HCT116 (cell line): ENCODE data around the gene SNX4. TPM values are rescaled to one million over a fixed set of nuclear protein-coding genes. Genes with fewer than 3 reads are reported as not detected.

Source experiments
- ATAC-seq: fragments of 200-7000 bp; cut with Tn5 transposase; 2 replicates; pipeline ENCODE4 v1.9.1; 2020; ENCODE audit warnings: mild to moderate bottlenecking, moderate library complexity
- BruUV-seq: library from RNA; stranded (reverse); fragments of 400-500 nt; replicated peaks from 2 replicates; lab custom pipeline; 2021; lab: Mats Ljungman, UMichigan
- CTCF ChIA-PET: fragments of 300-600 bp; sonication (Branson Sonifier 250); formaldehyde crosslinking; loops from one replicate; lab custom pipeline; 2021; ENCODE audit warnings: antibody characterized with exemption; lab: Charles Lee
- POLR2A ChIA-PET: fragments of 300-600, 350-600 bp; sonication (Branson Sonifier 250); formaldehyde crosslinking; loops from one replicate; lab custom pipeline; 2021; ENCODE audit warnings: antibody characterized with exemption; lab: Charles Lee
- RAD21 ChIA-PET, 2 experiments: fragments of 300-600 bp; sonication (Branson Sonifier 250); formaldehyde crosslinking; loops; one replicate each; lab custom pipeline; 2023; ENCODE audit warnings: low total read pairs in 2 of 2; ENCODE audit not compliant: uncharacterized antibody in 2 of 2, unreplicated experiment in 2 of 2, low non-redundant PET in 1 of 2; lab: Charles Lee
- DNase-seq: peaks from one replicate; pipeline ENCODE4 v3.0.0-alpha.2; 2010; ENCODE audit warnings: low read depth, low spot score
- H2AFZ ChIP-seq: fragments of 200-600 bp; shearing (Covaris generic), sonication (generic); 2 replicates; pipeline ENCODE4 v1.6.1; 2017; ENCODE audit warnings: low read depth, mixed run types, mixed read lengths, antibody characterized with exemption, low read length; ENCODE audit not compliant: poor library complexity, severe bottlenecking
- H3K27ac ChIP-seq: 2 replicates; pipeline ENCODE4 v1.5.1; 2012; ENCODE audit warnings: low read depth, low read length
- H3K27me3 ChIP-seq: fragments of 200-600 bp; sonication (generic); 2 replicates; pipeline ENCODE4 v1.6.1; 2016; ENCODE audit warnings: mixed run types, low read length, mixed read lengths; ENCODE audit not compliant: insufficient read depth
- H3K36me3 ChIP-seq, 2 experiments: fragments of 200-500 bp in 1 of 2; fragments of 200-600 bp in 1 of 2; sonication (Bioruptor generic) in 1 of 2; sonication (generic) in 1 of 2; 2 replicates each; pipeline versions ENCODE4 v1.5.1 to v1.6.1; 2014 to 2016; ENCODE audit warnings: low read length in 2 of 2, inconsistent platforms in 1 of 2, mixed read lengths in 1 of 2, mixed run types in 1 of 2; ENCODE audit not compliant: insufficient read depth in 2 of 2, control insufficient read depth in 1 of 2
- H3K4me1 ChIP-seq, 2 experiments: fragments of 200-600 bp in 1 of 2; sonication (generic) in 1 of 2; 2 replicates each; pipeline versions ENCODE4 v1.5.1 to v1.6.1; 2012 to 2017; ENCODE audit warnings: low read length in 2 of 2, inconsistent platforms in 1 of 2, mild to moderate bottlenecking in 1 of 2, mixed read lengths in 1 of 2, mixed run types in 1 of 2, moderate library complexity in 1 of 2; ENCODE audit not compliant: insufficient read depth in 2 of 2, control insufficient read depth in 1 of 2
- H3K4me2 ChIP-seq: fragments of 200-600 bp; sonication (generic); 2 replicates; pipeline ENCODE4 v1.6.1; 2017; ENCODE audit warnings: mixed run types, low read length, mixed read lengths
- H3K4me3 ChIP-seq, 2 experiments: fragments of 200-600 bp in 1 of 2; sonication (generic) in 1 of 2; replicated peaks in 1 of 2; 2 replicates each; pipeline ENCODE4 v1.5.1; 2011 to 2016; ENCODE audit warnings: low read length in 2 of 2, control low read depth in 1 of 2, low read depth in 1 of 2, mild to moderate bottlenecking in 1 of 2, mixed read lengths in 1 of 2, mixed run types in 1 of 2
- H3K79me2 ChIP-seq: fragments of 200-600 bp; sonication (generic); 2 replicates; pipeline ENCODE4 v1.6.1; 2017; ENCODE audit warnings: mild to moderate bottlenecking, mixed run types, low read length, moderate library complexity, mixed read lengths; ENCODE audit not compliant: insufficient read depth
- H3K9ac ChIP-seq: fragments of 200-600 bp; sonication (generic); 2 replicates; pipeline ENCODE4 v1.6.1; 2016; ENCODE audit warnings: low read length, mixed read lengths
- H3K9me2 ChIP-seq: fragments of 200-600 bp; sonication (generic), shearing (Covaris generic); 2 replicates; pipeline ENCODE4 v1.6.1; 2017; ENCODE audit warnings: mixed run types, mild to moderate bottlenecking, moderate library complexity; ENCODE audit not compliant: insufficient read depth
- H3K9me3 ChIP-seq, 2 experiments: fragments of 200-500 bp in 1 of 2; fragments of 200-600 bp in 1 of 2; sonication (Bioruptor generic) in 1 of 2; sonication (generic) in 1 of 2; 2 replicates each; pipeline ENCODE4 v1.6.1; 2014 to 2017; ENCODE audit warnings: low read length in 2 of 2, mixed read lengths in 2 of 2, inconsistent platforms in 1 of 2, low read depth in 1 of 2, mild to moderate bottlenecking in 1 of 2, mixed run types in 1 of 2, moderate library complexity in 1 of 2; ENCODE audit not compliant: control insufficient read depth in 1 of 2, insufficient read depth in 1 of 2
- H4K20me1 ChIP-seq: fragments of 200-600 bp; sonication (generic), shearing (Covaris generic); 2 replicates; pipeline ENCODE4 v1.6.1; 2017; ENCODE audit warnings: mixed run types, mild to moderate bottlenecking, moderate library complexity; ENCODE audit not compliant: insufficient read depth
- ELF1 ChIP-seq: IDR thresholded peaks from 2 replicates; pipeline ENCODE4 v1.6.1; 2012; ENCODE audit warnings: low read depth, borderline replicate concordance
- SIN3A ChIP-seq: IDR thresholded peaks from 2 replicates; pipeline ENCODE4 v1.6.1; 2012; ENCODE audit warnings: low read depth
- SP1 ChIP-seq: IDR thresholded peaks from 2 replicates; pipeline ENCODE4 v1.6.1; 2012; ENCODE audit warnings: low read depth
- TCF7L2 ChIP-seq: IDR thresholded peaks from 2 replicates; pipeline ENCODE4 v1.7.0; 2011; ENCODE audit warnings: borderline replicate concordance, inconsistent platforms; ENCODE audit not compliant: insufficient read depth, insufficient read length; ENCODE audit errors: extremely low read depth
- ZNF274 ChIP-seq: fragments of 200-500 bp; sonication (Bioruptor generic); IDR thresholded peaks from 2 replicates; pipeline ENCODE4 v1.6.1; 2014; ENCODE audit warnings: mild to moderate bottlenecking, low read depth, low read length, inconsistent platforms
- intact Hi-C: fragments of 100-400 bp; cut with micrococcal nuclease; formaldehyde crosslinking; loops from 2 replicates; pipeline ENCODE4 v1.10.0; 2022
- total RNA-seq: library from RNA; stranded (reverse); gene quantifications from one replicate; pipeline ENCODE4 v1.2.1, GENCODE V29; 2021; ENCODE audit not compliant: unreplicated experiment

The SNX4 gene
- total RNA-seq, 1 experiment from 2014 or later = 21.1 TPM

DNA sequence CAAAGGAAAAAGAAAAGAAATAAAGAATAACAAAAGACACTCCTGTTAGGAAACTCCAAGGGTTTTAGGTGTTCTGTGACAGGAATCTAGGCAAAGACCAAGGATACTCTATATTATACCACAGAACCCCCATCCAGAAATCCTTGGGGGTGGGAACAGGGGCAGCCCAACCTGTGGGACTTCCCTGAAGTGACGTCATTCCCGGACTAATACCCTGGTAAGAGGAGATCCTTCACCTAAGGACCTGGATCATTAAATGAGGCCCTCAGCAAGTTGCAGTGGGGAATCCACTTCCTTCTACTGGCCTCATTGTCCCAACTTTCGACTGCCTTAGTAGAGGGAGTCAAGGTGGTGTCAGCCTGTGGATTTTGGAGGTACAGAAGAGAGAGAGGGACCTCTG, 103.8 kb downstream of the SNX4 start:
- H3K4me1 ChIP-seq = no peaks in the 10 kb centered on the region
- no TSS peak for BruUV-seq
- no peaks in the 10 kb centered on the region for H3K36me3 ChIP-seq
- ChIA-PET CTCF (no interaction called here), POLR2A (no interaction called here), RAD21 (no interaction called here)
- no peaks in the 10 kb centered on the region for H3K9me3 ChIP-seq
- no peak overlapping the region for H2AFZ ChIP-seq
- no peak overlapping the region for H3K4me3 ChIP-seq
- TF ChIP-seq ELF1 = no peak
- TF ChIP-seq SP1 = no peak
- DNase-seq = no peak
- no peak overlapping the region for H3K9ac ChIP-seq
- no peaks in the 10 kb centered on the region for H3K79me2 ChIP-seq
- intact Hi-C loops = no loop called here
- no peak overlapping the region for H3K27ac ChIP-seq
- H3K4me2 ChIP-seq = no peak overlapping the region
- H4K20me1 ChIP-seq = no peaks in the 10 kb centered on the region
- no peak for ATAC-seq
- H3K9me2 ChIP-seq = no peaks in the 10 kb centered on the region
- H3K27me3 ChIP-seq = no peaks in the 10 kb centered on the region

DNA sequence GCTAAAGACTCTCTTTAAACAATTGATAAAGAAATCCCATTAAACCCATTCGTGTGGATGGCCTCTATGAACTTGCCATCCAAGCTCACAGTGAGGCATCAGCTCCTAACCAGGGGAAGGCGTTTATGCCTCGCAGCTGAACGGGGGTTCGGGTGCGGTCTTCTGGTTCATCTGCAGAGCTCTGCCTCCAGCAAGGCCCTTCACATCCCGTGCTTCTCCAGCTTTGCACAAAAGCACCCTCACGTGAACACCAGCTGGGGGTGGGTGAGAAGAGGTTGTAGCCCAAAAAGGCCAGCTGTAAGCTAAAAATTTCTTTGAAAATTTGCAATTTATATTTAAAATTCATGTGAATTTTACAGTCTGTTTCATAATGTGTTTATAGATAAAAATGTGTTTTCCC, 105.3 kb downstream of the SNX4 start:
- no peak overlapping the region for H2AFZ ChIP-seq
- H3K36me3 ChIP-seq = no peaks in the 10 kb centered on the region
- intact Hi-C loops = no loop called here
- no peak overlapping the region for H3K9ac ChIP-seq
- H3K4me3 ChIP-seq = no peak overlapping the region
- H3K27ac ChIP-seq = no peak overlapping the region
- no peaks in the 10 kb centered on the region for H3K79me2 ChIP-seq
- H3K9me2 ChIP-seq = no peaks in the 10 kb centered on the region
- H3K9me3 ChIP-seq = no peaks in the 10 kb centered on the region
- ChIA-PET CTCF (no interaction called here), RAD21 (no interaction called here), POLR2A (no interaction called here)
- no peaks in the 10 kb centered on the region for H4K20me1 ChIP-seq
- no peaks in the 10 kb centered on the region for H3K27me3 ChIP-seq
- ATAC-seq (no peak), DNase-seq (no peak)
- H3K4me2 ChIP-seq = no peak overlapping the region
- no peaks in the 10 kb centered on the region for H3K4me1 ChIP-seq
- TF ChIP-seq SIN3A = no peak
- TF ChIP-seq TCF7L2 = no peak
- TF ChIP-seq ZNF274 = no peak
- no TSS peak for BruUV-seq
